ENCODE measurements around the gene PSMA3.

PSMA3 gene

GRCh38 chr14:58238252-58239243 is 6.1 kb upstream of the PSMA3 start:
- no peak for DNase-seq (ENCODE audit: low read depth)
- TF ChIP-seq POLR2A (IDR thresholded peaks at IDR 0.05; ENCODE audit: extremely low read depth, insufficient read length) = no peak
- TF ChIP-seq MYC (IDR thresholded peaks at IDR 0.05; ENCODE audit: low read depth, low read length) = no peak
- no peak for TF ChIP-seq CTCF (IDR thresholded peaks at IDR 0.05; ENCODE audit: low read depth, low read length)
- no peak for TF ChIP-seq MAX (IDR thresholded peaks at IDR 0.05; ENCODE audit: low read depth, low read length)
- H3K4me3 ChIP-seq (ENCODE audit: low read depth, low read length) = no peak overlapping the region

- DNase-seq (ENCODE audit: low read depth) = peak; percentile 65
- peak overlapping the region; percentile 93 for H3K4me3 ChIP-seq (ENCODE audit: low read depth, low read length)
- no peak for TF ChIP-seq POLR2A (IDR thresholded peaks at IDR 0.05; ENCODE audit: extremely low read depth, insufficient read length)
- peak; percentile 35; the same call in 1 of the 2 replicates for TF ChIP-seq MAX (IDR thresholded peaks at IDR 0.05; ENCODE audit: low read depth, low read length)
- no peak for TF ChIP-seq CTCF (IDR thresholded peaks at IDR 0.05; ENCODE audit: low read depth, low read length)
- no peak for TF ChIP-seq MYC (IDR thresholded peaks at IDR 0.05; ENCODE audit: low read depth, low read length)
These were observed 5.1 kb upstream of the PSMA3 start for GRCh38 chr14:58239244-58240195.

- TF ChIP-seq MYC (IDR thresholded peaks at IDR 0.05; ENCODE audit: low read depth, low read length) (no peak; the same call in 1 of the 2 replicates), MAX (IDR thresholded peaks at IDR 0.05; ENCODE audit: low read depth, low read length) (peak; percentile 80), POLR2A (IDR thresholded peaks at IDR 0.05; ENCODE audit: extremely low read depth, insufficient read length) (no peak), CTCF (IDR thresholded peaks at IDR 0.05; ENCODE audit: low read depth, low read length) (no peak)
These were observed 670 bp upstream of the PSMA3 start for GRCh38 chr14:58243790-58244555.

GRCh38 chr14:58245562-58245961 is 919 bp downstream of the PSMA3 start:
- TF ChIP-seq MYC (IDR thresholded peaks at IDR 0.05; ENCODE audit: low read depth, low read length) = no peak
- no peak for DNase-seq (ENCODE audit: low read depth)
- peak overlapping the region; percentile 99 for H3K4me3 ChIP-seq (ENCODE audit: low read depth, low read length)

More at GRCh38 chr14:58243790-58244555, 670 bp upstream of the PSMA3 start:
- peak; percentile 59 for DNase-seq (ENCODE audit: low read depth)
- peak overlapping the region; percentile 93 for H3K4me3 ChIP-seq (ENCODE audit: low read depth, low read length)

GRCh38 chr14:58249611-58250010 is 5.0 kb downstream of the PSMA3 start:
- TF ChIP-seq CTCF (IDR thresholded peaks at IDR 0.05; ENCODE audit: low read depth, low read length) (no peak), POLR2A (IDR thresholded peaks at IDR 0.05; ENCODE audit: extremely low read depth, insufficient read length) (no peak), MYC (IDR thresholded peaks at IDR 0.05; ENCODE audit: low read depth, low read length) (no peak), MAX (IDR thresholded peaks at IDR 0.05; ENCODE audit: low read depth, low read length) (no peak)
- H3K4me3 ChIP-seq (ENCODE audit: low read depth, low read length) = no peak overlapping the region

More at GRCh38 chr14:58249611-58250010, 5.0 kb downstream of the PSMA3 start:
- DNase-seq (ENCODE audit: low read depth) = no peak
